Putamen (tissue), 1 donor: ENCODE results near the gene ZNF845.
"Not testable (repeated sequence)": the region's sequence is repeated elsewhere in the genome, so short reads cannot be mapped to it uniquely, and the experiment has no call there.

Experiments used
- DNase-seq: peaks from one replicate; pipeline ENCODE4 v3.0.0-alpha.2; 2016; ENCODE audit warnings: low spot score

Gene ZNF845

DNA sequence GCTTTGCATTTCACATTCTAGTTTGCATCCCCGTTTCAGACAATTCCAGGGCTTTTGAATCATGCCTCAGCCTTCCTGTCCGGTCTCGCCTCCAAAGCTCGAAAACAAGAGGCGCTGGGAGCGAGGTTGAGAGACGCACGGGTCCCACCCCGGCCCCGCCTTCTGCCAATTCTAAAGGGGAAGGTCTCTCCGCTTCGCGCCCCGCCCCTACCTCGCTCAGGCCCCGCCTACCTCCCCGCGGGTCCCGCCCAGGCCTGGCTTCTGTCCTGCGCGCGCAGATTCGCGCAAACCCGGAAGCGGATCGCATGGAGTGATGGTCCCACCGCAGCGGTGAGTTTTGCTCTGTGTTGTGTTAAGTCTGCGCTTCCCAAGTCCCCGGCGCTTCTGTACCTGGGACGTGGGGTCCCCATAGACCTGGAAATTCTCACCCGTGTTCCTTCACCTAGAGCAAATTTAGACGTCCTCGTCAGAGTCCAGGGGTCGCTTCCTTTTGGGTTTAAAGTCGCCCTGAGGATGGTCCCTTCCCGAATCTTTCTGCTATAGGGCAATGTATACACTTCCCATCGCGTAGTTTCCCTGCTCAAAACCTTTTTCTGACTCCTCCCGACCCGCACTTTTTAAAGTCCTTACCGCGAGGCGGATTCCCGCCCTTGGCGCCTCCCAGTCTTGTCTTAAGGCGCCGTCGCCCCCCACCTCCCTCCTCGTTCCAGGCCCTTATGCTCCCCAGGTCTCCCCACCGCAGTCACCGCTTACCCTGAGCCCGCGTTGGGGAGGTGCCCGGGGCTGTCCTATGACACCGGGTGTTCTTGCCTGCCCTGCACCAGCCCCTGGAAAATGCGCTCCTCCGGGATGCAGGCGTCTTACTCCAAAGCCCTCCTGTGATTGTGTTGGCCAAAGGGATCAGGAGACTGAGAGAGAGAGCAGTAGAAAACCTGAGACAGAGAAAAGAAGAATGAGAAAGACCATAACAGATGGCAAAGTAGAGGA is at the start of gene ZNF845:
Gene ZNF845 (plus strand): TSS at position 287 of the 987 bp plus-strand sequence. CDS start 7,559 bp downstream, outside the sequence.
- peak; percentile 89 for DNase-seq

DNA sequence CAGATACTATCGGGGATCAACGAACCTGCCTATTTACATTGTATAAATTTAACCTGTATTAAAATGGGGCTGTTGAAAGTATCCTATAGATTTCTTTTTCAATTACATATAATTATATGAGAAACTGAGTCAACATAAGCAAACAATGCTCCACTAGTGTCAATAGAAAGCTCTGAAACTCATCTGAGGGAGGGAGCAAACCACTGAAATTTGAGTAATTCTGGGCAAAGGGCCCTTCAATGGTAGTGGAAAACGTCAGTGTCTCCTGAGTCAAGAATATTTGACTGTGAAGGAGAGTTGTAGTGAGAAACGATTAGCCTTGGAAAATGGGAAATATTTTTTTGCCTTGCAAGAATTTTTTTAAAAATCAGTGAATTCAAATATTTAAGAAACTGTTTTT is 48.5 kb upstream of the ZNF845 start:
- DNase-seq: no peak

DNA sequence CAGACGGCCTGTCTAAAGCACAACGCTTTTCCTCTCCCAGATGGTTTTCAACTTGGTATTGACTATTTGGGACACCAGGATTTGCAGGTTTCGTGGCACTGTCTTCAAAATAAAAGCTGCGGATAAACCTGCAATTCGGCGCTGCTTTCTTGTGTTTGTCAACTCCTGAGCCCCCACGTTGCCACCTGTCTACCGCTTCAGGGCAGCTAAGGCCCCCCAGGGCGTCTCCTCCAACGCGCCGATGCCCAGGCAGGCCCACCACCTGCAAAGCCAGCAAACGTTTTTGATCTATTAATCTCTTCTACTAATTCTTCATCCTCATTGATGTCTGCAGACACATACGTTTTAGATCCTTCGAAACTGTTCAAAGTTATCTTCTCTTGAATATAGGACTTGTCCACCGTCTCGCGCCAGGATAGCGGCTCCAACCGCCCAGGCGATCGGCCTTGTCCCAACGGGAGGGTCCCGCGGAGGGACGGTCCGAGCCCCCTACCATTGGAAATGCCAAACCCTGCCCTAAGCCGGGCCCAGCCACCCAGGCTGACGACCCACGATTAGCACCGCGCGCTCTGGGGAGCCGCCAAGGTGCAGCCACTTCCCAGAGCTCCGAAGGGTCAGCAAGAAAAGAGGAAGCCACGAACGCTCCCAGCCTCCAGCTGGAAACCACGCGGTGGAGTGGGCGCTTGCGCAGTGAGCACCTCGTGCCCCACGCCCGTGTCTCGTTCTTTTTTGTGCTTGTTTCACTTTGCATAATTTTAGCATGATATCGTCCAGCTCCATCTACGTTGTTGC is 42.6 kb upstream of the ZNF845 start:
- DNase-seq: no peak

DNA sequence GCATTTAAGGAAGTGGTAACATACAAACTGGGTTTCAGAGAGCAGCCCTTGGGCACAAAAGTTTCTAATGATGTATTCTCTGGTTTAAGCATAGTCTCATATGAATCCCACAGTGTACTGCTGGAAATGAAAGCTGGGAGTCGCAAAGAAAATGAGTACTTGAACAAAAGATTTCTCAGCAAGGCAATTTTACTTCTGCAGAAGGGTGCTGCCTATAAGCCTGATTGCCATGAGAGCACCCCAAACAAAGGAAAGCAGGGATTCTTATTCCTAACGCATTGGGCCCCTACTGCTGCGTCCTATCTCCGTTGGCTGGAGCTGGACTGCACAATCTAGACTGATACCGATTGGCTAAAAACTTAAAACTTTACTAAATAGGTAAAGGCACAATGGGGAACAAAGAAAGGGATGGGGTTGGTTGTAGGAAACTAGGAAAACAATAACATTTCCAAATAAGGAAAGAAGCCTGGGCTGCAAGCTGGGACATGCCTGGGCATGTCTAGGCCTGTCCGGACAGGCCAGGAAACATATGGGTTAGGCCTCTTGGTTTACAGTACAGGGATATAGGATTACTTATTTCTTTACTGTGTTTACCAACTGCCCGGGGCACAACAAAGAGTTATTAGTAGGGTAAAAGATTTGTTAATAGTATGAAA is 38.6 kb upstream of the ZNF845 start:
- DNase-seq: no peak

DNA sequence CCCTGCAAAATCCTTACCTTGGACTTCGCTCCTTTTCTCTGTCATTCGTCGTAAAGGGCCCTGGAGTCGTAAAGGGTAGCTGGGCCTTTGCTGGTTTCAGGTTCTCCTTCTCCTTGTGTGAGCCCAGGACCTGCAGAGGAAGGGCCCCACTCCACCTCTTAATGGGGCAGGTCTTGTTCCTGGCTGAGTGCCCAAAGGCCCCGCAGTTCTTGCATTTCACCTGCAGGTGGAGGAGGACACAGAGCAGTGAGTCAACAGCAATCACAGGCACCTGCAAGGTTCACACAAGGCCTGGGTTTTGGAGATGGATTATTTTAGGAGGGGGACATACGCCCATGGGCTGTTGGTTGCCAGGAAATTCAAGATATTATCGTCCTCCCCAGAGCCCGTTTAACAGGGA is 32.2 kb upstream of the ZNF845 start:
- not testable (repeated sequence) for DNase-seq

DNA sequence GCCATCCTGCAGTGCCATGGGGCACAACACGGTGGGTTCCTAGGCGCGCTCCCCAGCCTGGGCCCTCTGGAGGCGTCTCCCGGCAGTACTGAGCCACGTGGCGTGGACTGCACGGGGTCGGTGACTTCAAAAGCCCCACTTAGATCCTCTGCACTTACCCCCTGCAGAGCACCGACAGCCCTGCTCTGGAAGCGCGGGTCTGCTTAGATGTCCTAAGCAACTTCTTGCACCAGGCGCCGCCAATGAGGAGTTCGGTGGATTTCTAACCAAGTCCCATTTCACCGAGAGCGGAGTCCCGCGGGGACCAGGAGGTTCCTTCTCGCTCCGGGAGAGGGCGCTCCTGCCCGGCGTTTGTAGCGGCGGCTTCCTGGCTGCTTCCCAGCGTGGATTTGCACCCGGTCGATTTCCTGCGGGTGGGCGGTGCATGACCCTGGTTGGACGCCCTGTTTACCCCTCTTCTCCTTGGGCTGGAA is 25.2 kb upstream of the ZNF845 start:
- DNase-seq: peak; percentile 3

DNA sequence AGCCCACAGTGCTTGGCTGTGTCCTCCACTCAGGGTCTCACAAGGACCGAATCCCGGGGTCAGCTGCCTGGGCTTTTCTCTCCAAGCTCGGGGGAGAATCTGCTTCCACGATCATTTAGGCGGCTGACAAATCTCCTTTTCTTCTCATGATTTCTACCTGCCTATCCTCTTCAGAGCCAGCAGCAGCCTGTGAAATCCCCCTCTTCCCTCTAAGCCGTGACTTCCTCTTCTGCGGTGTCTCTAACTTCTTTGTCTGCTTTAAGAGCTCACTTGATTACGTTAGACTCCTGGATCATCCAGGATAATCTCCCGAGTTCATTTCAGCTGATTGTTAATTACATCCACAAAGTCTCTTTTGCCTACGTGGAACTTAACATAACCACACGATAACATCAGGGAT is 22.5 kb upstream of the ZNF845 start:
- no peak for DNase-seq

DNA sequence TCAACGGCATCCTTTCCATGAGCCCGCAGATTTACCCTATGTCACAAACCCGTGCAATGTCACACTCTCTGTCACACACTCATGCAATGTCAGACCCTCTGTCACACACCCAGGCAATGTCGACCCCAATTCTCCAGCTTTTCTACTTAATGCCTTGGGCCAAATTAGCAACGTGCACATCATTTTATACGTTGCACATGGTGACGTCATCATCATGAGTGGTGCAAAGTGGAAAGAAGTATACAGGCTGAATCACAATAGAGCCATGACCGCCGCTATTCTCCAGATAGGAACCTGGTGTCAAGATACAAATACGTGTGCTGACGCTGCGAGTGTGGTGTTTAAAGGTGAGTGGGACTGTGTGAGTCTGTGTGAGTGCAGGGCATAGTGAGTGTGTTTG is 21.7 kb upstream of the ZNF845 start:
- no peak for DNase-seq

DNA sequence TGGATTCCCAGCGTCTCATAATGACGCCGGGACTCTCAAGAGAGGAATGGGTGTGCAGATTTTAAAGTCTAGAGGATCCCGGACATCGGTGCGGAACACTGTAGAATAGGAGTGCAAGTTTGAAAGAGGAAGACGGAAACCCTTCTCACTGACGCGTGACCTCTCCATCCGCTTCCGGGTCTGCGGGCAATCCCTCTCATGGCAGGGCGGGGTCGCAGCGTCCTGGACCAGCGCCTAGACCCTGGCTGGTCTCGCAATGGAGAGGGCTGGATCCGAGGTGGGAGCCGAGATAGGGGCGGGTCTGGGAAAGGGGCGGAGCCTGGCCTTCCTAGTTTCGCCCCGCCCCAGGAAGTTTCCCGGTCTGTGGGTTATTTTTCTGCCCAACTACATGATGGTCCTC is 4.6 kb upstream of the ZNF845 start:
- DNase-seq: peak; percentile 8

DNA sequence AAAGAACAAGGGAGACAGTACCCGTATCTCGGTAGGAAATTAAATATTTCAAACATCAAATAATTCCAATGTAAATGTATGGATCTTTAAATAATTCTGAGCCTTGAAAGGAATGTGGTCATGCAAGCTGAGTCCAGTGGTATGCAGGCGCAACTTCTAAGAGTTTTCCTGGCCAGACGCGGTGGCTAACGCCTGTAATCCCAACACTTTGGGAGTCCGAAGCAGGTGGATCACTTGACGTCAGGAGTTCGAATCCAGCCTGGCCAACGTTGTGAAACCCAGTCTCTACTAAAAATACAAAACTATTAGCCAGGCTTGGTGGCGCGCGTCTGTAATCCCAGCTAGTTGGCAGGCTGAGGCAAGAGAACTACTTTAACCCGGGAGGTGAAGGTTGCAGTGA is 1.1 kb upstream of the ZNF845 start:
- no peak for DNase-seq

DNA sequence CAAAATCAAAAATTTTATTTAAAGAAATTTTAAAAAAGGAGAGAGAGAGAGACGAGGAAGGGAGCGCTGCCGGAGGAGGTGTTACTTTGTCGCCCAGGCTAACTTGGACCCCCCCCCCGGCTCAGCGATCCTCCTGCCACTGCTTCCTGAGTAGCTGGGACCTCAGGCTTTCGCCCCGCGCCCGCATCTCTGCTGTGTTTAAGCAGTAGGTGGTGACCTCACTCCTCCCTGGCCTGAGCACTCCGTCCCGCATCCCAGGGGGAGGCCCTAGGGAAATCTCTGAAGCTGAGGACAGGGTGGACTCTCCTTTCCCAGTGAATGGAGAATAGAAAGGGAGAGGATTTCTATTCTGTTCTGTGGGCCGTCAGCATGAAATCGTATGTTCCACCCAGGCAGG is 485 bp upstream of the ZNF845 start:
- DNase-seq: peak; percentile 15

DNA sequence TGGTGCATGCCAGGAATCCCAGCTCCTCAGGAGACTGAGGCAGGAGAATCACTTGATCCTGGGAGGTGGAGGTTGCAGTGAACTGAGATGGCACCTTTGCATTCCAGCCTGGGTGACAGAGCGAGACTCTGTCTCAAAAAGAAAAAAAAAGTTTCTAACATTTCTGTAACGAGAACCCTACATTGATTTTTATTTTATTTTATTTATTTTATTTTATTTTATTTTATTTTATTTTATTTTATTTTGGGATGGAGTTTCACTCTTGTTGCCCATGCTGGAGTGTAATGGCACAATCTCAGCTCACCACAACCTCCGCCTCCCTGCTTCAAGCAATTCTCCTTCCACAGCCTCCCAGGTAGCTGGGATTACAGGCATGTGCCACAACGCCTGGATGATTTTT is 10.9 kb downstream of the ZNF845 start:
- not testable (repeated sequence) for DNase-seq

DNA sequence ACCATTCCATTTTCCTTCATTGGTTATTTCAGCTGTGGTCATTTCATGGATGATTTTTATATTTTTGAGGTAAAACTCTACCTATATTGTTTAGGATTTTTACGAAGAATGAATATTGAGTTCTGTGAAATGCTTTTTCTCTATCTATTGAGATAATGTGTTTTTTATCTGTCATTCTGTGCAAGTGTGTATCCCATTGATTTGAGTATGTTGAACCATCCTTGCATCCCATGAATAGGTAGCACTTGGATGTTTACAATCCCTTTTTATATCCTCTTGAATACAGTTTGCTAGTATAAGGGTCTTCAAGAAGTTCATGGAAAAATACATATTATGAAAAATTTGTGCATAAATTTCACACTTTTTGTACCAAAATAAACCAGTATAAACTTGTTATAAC is 22.2 kb downstream of the ZNF845 start:
- DNase-seq: no peak

DNA sequence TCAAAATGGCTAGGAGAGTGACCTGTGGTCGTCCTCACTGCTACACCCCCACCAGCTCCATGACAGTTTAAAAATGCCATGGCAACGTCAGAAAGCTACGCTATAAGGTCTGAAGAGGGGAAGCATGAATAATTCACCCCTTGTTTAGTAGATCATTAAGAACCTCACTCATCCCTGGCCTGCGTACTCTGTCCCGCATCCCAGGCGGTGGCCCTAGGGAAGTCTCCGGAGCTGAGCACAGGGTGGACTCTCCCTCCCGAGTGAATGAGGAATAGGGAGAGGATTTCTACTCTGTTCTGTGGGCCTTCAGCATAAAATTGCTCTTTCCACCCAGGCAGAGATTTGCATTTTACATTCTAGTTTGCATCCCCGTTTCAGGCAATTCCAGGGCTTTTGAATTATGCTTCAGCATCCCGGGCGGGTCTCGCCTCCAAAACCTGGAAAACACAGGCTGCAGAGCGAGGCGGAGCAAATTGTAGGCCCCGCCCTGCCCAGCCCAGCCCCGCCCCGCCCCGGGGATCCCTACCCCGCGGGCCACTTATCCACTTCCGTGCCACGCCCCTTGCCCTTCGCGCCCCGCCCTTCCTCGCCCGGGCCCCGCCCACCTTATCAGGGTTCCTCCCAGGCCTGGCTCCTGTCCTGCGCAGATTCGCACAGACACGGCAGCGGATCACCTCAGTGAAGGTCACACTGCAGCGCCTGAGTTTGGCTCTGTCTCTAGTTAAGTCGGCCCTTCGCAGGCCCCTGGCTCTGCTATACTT is 24.5 kb downstream of the ZNF845 start:
- DNase-seq: no peak

DNA sequence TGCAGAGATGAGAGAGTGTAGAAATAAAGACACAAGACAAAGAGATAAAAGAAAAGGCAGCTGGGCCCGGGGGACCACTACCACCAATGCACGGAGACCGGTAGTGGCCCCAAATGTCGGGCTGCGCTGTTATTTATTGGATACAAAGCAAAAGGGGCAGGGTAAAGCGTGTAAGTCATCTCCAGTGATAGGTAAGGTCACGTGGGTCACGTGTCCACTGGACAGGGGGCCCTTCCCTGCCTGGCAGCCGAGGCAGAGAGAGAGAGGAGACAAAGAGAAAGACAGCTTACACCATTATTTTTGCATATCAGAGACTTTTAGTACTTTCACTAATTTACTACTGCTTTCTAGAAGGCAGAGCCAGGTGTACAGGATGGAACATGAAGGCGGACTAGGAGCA is 26.5 kb downstream of the ZNF845 start:
- not testable (repeated sequence) for DNase-seq

DNA sequence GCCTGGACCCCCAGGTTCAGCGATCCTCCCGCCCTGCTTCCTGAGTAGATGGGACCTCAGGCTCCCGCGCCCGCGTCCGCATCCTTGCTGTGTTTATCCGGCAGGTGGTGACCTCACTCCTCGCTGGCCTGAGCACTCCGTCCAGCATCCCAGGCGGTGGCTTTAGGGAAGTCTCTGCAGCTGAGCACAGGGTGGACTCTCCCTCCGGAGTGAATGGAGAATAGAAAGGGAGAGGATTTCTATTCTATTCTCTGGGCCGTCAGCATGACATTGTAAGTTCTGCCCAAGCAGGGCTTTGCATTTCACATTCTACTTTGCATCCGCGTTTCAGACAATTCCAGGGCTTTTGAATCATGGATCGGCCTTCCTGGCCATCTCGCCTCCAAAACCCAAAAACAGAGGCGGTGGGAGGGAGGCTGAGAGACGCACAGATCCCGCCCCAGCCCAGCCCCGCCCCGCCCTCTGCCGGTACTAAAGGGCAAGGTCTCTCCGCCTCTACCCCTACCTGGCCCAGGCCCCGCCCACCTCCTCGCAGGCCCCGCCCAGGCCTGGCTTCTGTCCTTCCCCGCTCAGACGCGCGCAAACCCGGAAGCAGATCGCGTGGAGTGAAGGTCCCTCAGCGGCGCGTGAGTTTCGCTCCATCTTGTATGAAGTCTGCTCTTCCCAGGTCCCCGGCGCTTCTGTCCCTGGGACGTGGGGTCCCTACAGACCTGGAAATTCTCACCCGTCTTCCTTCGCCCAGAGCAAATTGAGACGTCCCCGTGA is 31.8 kb downstream of the ZNF845 start, which contains the start of gene ZNF525:
Gene ZNF525 (plus strand): TSS at position 572 of the 765 bp plus-strand sequence. CDS start 6,577 bp downstream, outside the sequence.
- DNase-seq: peak; percentile 86

DNA sequence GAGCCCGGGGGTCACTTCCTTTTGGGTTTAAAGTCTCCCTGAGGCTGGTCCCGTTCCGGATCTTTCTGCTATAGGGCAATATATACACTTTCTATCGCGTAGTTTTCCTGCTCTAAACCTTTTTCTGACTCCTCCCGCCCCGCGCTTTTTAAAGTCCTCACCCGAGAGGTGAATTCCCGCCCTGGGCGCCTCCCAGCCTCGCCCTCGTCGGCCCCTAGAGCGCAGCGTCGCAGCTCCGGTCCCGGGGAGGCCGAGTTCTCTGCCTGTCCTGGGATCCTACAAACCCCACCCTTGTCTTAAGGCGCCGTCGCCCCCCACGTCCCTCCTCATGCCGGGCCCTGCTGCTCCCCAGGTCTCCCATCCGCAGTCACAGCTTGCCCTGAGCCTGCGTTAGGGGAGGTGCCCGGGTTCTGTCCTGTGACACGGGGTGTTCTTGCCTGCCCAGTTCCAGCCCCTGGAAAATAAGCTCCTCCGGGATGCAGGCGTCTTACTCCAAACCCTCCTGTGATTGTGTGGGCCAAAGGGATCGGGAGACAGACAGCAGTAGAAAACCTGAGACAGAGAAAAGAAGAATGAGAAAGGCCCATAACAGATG is 32.4 kb downstream of the ZNF845 start:
- no peak for DNase-seq

DNA sequence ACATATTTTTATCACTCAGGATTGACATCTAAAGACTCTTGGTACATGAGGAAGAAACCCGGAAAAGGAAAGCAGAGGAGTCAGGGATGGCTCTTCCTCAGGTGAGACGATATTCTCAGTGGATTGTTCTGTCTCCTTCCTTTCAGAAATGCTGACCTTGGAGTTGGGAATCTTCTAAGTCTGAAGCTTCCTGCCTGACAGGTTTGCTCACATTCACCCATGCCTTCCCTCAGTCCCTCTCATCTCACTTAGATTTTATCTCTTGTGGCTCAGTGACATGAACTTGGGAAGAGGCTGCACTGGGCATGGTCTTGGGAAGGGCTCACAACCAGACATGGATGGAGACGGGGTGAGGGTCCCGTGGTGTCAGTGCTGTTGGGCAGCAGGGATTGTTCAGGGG is 38.6 kb downstream of the ZNF845 start:
- DNase-seq: no peak

DNA sequence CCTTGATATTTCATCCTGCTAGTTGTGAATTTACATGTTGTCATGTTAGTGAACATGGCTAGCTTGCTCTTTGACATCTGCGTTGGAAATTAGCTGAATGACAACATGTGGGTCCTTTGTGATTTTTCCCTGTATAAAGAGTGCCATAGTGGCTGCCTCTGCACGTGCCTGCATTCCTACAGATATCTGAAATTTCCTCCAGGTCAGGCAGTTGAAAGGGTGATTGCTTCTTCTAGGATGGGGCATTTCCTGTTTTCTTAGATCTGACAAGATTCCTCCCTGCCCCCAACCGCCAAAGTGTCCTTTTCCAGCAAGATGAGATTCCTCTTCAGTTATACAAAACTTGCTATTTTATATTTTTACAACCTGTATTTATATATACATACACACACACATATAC is 40.7 kb downstream of the ZNF845 start:
- no peak for DNase-seq

DNA sequence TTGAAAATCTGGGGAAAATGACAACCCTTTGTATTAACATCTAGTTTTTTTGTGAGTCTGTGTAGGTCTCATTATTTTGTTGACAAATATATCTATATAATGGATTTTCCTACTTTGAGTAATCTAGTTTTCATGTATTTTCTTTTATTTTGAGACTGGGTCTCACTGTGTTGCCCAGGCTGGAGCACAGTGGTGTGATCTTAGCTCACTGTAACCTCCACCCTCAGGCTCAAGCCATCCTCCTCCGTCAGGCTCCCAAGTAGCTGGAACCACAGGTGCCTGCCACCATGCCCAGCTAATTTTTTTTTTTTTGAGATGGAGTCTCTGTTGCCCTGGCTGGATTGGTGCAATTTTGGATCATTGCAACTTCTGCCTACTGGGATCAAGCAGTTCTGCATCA is 41.2 kb downstream of the ZNF845 start:
- no peak for DNase-seq
